ENCODE data around the gene TRIM2. TPM values are rescaled to one million over a fixed set of nuclear protein-coding genes. Genes with fewer than 3 reads are reported as not detected.

The TRIM2 gene
- total RNA-seq, 2 donors from 2014 or later, result 120 to 151 TPM

DNA sequence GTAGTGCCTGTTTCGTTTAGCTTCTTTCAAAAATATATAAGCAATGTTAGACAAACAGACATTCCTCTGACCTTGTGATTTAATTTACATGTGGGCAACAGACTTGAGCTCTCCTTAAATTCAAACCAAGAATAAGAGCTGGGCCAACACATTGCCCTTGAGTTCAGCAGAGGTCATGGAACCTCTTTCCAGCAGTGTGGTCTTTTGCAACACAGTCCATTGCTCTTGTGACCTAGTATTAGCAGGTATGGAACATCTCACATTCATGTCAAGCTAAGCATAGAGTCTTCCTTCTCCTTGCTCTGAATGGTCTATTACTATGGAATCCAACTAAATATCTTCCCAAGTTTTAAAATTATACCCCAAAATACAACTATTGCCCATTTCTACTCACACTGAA lies 106.5 kb downstream of the TRIM2 start:
- no peak for DNase-seq
- TF ChIP-seq, protein P1, sequence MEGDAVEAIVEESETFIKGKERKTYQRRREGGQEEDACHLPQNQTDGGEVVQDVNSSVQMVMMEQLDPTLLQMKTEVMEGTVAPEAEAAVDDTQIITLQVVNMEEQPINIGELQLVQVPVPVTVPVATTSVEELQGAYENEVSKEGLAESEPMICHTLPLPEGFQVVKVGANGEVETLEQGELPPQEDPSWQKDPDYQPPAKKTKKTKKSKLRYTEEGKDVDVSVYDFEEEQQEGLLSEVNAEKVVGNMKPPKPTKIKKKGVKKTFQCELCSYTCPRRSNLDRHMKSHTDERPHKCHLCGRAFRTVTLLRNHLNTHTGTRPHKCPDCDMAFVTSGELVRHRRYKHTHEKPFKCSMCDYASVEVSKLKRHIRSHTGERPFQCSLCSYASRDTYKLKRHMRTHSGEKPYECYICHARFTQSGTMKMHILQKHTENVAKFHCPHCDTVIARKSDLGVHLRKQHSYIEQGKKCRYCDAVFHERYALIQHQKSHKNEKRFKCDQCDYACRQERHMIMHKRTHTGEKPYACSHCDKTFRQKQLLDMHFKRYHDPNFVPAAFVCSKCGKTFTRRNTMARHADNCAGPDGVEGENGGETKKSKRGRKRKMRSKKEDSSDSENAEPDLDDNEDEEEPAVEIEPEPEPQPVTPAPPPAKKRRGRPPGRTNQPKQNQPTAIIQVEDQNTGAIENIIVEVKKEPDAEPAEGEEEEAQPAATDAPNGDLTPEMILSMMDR (IDR thresholded peaks at IDR 0.05), result no peak
- Histone ChIP-seq H3K9ac (ENCODE audit: low read depth in 2 of 2, low read length in 2 of 2) (no peak overlapping the region), H3K27ac (no peak overlapping the region), H3K27me3 (no peaks in the 10 kb centered on the region), H3K9me3 (no peaks in the 10 kb centered on the region), H3K4me1 (no peaks in the 10 kb centered on the region), H3K4me3 (no peak overlapping the region), H3K36me3 (peaks cover 4% of the 10 kb centered on the region)
- intact Hi-C loops (cut with DNase I), result loop anchor here (10.0 kb wide), 1 partner anchor 106 kb away; the partner anchor contains the start of gene TRIM2

GRCh38 chr4:153314915-153315314 lies 110.7 kb downstream of the TRIM2 start:
- DNase-seq, result no peak
- no peak overlapping the region for H3K9ac ChIP-seq (ENCODE audit: low read depth in 2 of 2, low read length in 2 of 2)
- intact Hi-C loops (cut with DNase I), result loop anchor here (10.0 kb wide), 1 partner anchor 110 kb away; the partner anchor contains the start of gene TRIM2
- H3K36me3 ChIP-seq, result no peaks in the 10 kb centered on the region
- H3K4me1 ChIP-seq, result no peaks in the 10 kb centered on the region
- no peaks in the 10 kb centered on the region for H3K27me3 ChIP-seq
- H3K4me3 ChIP-seq, result no peak overlapping the region
- H3K27ac ChIP-seq, result no peak overlapping the region
- TF ChIP-seq, protein P1 (IDR thresholded peaks at IDR 0.05), result no peak
- no peaks in the 10 kb centered on the region for H3K9me3 ChIP-seq

DNA sequence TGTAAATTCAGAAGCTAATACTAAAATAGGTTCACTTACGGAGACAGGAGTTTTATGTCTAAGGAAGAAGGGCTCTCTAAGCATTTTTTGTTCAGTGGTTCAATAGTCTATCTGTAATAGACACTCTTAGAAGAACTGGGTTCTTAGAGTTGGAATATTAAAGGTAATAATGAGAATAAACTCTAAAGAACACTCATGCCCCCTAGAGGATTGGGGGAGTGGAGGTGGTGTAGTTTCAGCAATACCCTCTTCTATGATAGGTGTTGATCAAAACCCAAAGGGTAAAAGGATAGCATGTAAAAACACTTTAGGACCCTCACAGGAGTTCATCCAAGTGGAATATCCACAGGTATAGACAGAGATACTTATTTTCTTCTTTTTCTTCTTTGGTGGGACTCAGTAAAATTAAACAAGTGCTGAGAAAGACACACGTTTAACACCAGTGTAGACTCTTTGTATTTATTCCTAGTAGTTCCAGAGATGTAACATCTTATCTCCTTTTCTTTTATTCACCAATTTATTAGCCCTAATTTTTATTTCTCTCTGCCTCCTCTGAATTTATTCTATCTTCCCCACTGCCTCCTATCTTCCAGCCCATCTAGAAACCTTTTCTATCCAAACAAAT lies 114.6 kb downstream of the TRIM2 start:
- no peaks in the 10 kb centered on the region for H3K9me3 ChIP-seq
- H3K4me3 ChIP-seq, result no peak overlapping the region
- H3K9ac ChIP-seq (ENCODE audit: low read depth in 2 of 2, low read length in 2 of 2), result no peak overlapping the region
- no peak for DNase-seq
- no peaks in the 10 kb centered on the region for H3K4me1 ChIP-seq
- no peaks in the 10 kb centered on the region for H3K27me3 ChIP-seq
- H3K27ac ChIP-seq, result no peak overlapping the region
- H3K36me3 ChIP-seq, result no peaks in the 10 kb centered on the region
- intact Hi-C loops (cut with DNase I), result loop anchor here (10.0 kb wide), 1 partner anchor 114 kb away; the partner anchor contains the start of gene TRIM2
- TF ChIP-seq, protein P1 (IDR thresholded peaks at IDR 0.05), result peak; percentile 37

- intact Hi-C loops (cut with DNase I), result loop anchor here (5.0 kb wide), 1 partner anchor 180 kb away; no protein-coding TSS in a partner anchor
- Histone ChIP-seq H3K9me3 (no peaks in the 10 kb centered on the region), H3K4me3 (no peak overlapping the region)
These were observed 118.5 kb downstream of the TRIM2 start for GRCh38 chr4:153322791-153323190.

GRCh38 chr4:153324046-153324445 lies 119.8 kb downstream of the TRIM2 start:
- no peaks in the 10 kb centered on the region for H3K36me3 ChIP-seq
- intact Hi-C loops (cut with DNase I), result loop anchor here (5.0 kb wide), 1 partner anchor 182 kb away; no protein-coding TSS in a partner anchor

More at GRCh38 chr4:153322791-153323190, 118.5 kb downstream of the TRIM2 start:
- TF ChIP-seq, protein P1 (IDR thresholded peaks at IDR 0.05), result no peak
- Histone ChIP-seq H3K27me3 (no peaks in the 10 kb centered on the region), H3K4me1 (no peaks in the 10 kb centered on the region), H3K27ac (no peak overlapping the region), H3K9ac (ENCODE audit: low read depth in 2 of 2, low read length in 2 of 2) (no peak overlapping the region), H3K36me3 (no peaks in the 10 kb centered on the region)
- DNase-seq, result no peak

More at GRCh38 chr4:153324046-153324445, 119.8 kb downstream of the TRIM2 start:
- TF ChIP-seq, protein P1 (IDR thresholded peaks at IDR 0.05), result no peak
- H3K9me3 ChIP-seq, result no peaks in the 10 kb centered on the region
- no peaks in the 10 kb centered on the region for H3K27me3 ChIP-seq
- H3K27ac ChIP-seq, result no peak overlapping the region
- no peak overlapping the region for H3K4me3 ChIP-seq
- H3K4me1 ChIP-seq, result no peaks in the 10 kb centered on the region
- no peak overlapping the region for H3K9ac ChIP-seq (ENCODE audit: low read depth in 2 of 2, low read length in 2 of 2)
- no peak for DNase-seq

All from colonic mucosa (tissue), 4 donors.